Hepatic stellate cell (primary cell): ENCODE measurements around the gene FAM114A2.
A peak's percentile ranks its signal among the peaks of the same experiment; 100 is the strongest.
"Not testable (repeated sequence)": the region's sequence is repeated elsewhere in the genome, so short reads cannot be mapped to it uniquely, and the experiment has no call there.

Experiments used
- DNase-seq: peaks from one replicate; pipeline ENCODE4 v3.0.0; 2011; ENCODE audit warnings: low spot score

FAM114A2 gene

DNA sequence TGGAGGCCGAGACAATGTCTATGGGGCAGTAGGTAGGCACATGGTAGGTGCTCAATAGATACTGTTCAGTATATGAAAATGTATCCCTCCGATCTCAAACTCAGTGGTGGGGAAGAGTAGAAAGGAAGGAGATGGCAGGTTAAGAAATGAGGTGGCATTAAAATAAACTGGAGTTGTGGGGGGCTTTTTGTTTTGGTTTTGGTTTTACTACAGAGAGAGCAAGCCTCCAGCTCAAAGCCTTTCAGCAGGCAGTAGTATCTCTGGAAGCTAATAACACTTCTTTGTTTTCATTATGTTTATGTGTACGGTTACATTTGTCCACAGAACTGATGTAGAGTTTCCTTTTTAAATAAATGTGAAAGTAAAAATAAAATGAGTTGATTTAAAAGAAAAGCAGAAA lies 8.6 kb upstream of the FAM114A2 start:
- DNase-seq: no peak

DNA sequence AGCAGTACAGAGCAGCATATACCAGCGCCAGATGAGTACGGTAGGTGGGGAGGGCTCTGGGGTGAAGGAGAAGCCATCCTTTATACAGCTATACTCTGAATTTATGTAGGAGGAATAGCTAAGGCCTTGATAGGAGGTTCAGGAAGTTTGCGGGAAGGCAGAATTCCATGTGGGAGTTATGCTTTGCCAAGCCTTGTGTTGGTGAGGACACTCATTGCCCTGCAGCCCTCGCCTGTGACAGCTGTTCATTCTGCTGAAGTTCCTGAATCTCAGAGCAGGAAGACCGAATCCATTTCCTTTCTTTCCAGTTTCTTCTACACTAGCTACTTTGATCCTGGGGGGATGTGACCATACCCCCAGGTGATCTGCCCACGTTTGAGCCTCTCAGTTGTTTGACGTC lies 7.8 kb upstream of the FAM114A2 start:
- DNase-seq: no peak

DNA sequence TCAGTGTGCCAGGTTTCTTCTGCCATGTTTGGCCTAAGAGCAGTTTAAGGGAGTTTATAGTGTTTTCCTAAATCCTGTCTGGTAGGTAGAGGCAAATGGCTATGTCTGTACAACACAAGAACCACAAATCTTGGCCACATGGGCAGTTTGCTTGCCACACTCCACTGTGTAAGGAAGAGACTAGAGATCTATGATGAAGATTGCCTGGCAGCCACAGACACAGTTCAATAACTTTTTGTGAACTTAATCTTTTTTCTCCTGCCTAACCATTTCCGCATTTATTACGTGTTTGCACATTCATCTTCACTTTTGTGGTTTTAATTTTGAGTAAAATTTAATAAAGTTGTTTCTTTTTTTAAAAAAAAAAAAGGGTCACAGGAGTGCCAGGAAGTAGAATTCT lies 5.9 kb upstream of the FAM114A2 start:
- no peak for DNase-seq

DNA sequence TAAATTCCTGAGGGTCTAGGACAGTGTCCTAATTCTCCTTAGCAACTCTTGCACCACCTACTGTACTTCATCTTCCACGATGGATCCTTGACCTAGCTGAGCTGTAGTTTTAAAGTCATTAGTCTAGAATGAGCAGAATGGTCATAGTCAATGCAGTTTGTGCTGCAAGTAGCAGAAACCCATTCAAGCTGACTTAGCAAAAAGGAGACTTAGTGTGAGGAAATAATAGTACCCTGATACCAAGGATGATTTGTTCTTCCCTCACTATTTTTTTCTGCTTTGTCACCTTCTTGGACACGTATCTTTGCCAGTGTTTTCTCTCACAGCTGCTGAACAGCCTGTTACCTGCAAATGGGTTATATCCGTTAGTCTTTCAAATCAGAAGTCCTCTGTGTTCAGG lies 5.4 kb upstream of the FAM114A2 start:
- no peak for DNase-seq

DNA sequence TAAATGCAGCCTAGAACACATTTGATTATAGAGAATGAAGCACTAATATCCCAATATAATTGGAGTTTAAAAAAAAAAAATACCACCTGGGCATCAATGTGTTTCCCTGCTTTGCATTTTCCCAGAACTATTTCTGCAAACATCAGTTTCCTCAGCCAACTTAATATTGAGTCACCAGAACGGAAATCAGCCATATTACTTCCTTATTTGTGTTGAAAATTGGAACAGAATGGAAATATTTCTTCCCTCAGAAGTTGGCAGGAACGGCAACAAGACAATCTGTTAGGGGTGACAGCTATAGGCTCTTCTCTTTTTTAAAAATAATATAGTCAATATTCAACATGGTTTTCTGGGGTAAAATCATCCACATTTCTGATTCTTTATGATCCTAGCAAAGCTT lies 4.1 kb upstream of the FAM114A2 start:
- DNase-seq: no peak

DNA sequence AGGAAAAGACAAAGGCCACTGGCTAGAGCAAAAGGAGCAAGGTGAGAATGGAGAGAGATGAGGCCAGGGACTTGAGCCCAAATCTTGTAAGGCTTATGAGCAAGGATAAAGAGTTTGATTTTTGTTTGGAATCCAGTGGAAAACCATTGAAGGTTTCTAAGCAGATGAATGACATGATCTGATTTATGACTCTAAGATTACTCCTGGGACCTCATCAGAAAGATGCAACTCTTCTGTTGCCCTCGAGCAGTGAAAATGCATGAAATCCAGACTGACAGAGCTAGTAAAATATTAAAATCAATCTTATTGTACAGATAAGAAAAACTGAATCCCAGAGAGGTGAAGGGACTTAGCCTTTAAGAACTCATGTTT lies 734 bp upstream of the FAM114A2 start:
- no peak for DNase-seq

DNA sequence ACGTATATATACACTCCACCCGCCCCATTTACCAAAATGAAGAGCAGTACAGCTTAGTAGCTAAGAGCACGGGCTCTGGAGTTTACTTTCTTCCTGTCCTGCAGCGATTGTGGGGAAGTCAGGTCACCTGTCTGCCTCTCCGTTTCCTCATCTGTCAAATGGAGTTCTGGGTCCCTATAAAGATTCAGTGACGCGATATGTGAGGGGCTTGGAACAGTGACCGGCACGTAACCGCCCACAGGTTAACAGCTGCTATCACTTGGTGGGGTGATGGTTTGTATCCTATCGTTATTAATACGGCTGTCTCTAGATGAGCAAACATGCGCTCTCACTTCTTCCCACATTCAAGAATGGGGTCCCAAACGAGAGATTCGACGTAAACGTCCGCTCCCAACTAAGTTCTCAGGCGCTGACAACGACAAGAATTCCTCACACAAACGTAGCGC lies 426 bp downstream of the FAM114A2 start:
- DNase-seq: no peak

DNA sequence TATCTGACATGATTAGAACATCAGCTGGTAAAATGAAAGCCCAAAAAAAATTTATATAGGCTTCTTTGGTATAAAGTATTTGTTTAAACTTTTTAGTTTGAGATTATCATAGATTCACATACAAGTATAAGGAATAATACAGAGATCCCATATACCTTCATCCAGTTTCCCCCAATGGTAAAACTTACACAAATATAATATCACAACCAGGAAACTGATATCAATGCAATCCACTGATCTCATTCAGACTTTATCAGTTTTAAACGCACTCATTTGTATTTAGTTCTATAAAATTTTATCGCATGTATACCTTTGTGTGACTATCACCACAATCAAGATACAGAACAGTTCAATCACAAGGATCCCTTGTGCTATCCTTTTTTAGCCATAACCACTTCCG lies 3.8 kb downstream of the FAM114A2 start:
- DNase-seq: no peak

DNA sequence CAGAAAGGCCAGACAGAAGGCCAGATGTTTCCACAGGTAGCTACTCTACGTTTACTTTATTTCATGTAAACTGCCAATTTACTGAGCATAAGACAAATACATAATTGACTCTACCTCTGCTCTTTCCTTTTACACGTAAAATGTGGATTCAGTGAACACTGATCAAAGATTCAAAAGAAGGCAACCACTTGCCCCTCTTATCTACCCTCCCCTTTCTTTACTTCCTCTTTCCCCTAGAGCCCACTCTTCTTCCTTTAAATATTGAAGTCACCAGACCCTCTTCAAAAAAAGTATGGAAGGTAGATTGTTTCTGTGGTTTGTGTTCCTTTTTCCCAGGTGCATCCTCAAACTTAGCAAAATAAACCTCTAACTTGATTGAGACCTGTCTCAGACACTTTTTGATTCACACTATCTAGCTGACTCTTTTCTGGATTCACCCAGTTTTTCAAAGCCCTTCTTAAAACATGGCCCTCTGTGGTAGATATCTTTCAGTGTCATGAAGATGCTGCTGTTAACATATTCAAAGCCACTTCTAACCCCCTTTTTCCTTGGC lies 6.7 kb downstream of the FAM114A2 start:
- DNase-seq: no peak

DNA sequence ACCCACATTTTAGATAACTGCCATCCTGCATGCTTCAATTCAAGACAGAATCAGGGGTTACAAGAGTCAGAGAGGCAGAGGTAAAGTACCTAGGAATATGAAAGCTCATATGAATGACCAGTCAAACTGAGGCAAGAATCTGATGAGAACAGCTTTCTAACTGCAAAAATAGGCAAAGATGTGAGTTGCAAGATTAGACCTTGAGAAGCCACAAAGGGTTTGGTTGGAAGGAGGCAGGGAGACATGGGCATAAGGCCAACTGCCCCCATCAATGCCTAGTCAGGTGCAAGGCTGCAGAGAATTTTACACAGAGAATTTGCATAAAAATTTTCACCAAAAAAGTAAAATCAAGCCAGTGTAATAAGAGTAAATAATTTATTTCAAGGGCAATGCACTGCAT lies 12.8 kb downstream of the FAM114A2 start:
- no peak for DNase-seq

DNA sequence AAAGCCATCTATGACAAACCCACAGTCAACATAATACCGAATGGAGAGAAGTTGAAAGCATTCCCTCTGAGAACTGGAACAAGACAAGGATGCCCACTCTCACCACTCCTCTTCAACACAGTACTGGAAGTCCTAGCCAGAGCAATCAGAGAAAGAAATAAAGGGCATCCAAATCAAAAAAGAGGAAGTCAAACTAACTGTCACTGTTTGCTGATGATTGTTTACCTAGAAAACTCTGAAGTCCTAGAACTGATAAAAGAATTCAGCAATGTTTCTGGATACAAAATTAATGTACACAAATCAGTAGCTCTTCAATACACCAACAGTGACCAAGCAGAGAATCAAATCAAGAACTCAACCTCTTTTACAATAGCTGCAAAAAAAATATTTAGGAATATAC lies 19.8 kb downstream of the FAM114A2 start:
- DNase-seq: not testable (repeated sequence)

DNA sequence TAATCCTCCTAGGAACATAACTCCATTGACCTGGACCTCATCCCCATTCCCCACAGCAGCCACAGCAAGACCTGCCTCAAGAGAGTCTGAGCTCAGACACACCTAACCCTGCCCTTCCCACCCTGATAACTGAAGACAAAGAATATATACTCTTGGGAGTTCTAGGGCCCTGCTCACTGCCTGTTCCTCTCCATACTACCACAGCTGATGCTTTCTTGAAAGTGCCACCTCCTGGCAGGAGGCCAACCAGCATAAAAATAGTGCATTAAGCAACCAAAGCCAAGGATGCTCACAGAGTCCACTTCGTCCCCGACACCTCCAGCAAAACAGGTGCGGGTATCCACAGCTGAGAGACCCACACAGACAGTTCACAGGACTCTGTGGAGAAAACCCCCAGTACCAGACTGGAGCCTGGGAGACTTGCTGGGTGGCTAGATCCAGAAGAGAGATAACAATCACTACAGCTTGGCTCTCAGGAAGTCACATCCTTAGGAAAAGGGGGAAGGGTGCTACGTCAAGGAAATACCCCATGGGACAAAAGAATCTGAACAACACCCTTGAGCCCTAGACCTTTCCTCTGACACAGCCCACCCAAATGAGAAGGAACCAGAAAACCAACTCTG lies 23.5 kb downstream of the FAM114A2 start:
- no peak for DNase-seq

DNA sequence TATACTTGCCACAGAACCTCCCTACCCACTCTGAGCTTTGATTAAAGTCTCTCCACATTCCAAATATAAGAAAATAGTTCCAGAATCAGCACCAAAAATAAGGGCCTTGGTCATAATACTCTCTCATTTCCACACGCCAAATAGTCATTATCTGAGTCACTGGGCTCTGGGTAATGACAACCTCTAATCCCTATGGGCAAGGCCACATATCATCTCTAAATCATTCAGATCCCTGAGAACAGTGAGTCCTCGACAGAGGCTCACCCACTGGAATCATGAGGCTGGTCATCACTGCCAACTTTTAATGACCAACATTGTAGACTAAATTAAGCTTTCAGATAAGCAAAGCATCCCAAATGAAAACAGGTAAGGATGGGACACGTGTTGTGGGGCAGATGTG lies 28.1 kb downstream of the FAM114A2 start:
- peak; percentile 2 for DNase-seq

DNA sequence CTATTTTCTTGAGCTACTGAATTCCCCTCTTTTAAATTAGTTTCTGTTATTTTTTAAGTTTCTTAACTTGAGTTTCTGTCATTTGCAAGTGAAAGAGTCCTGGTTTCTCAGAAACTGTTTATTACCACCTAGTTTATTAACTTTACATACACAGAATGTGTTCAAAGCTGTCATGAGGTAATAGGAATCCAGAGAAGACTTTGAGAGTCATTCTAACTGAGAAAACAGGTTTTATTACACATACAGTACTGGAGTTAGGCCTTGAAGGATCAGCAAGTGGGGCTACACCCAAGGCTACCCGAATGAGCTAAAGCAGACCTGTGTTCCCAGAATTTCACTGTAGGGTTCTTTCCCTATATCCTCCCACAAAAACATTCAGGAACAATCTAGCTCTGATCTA lies 33.1 kb downstream of the FAM114A2 start:
- no peak for DNase-seq

DNA sequence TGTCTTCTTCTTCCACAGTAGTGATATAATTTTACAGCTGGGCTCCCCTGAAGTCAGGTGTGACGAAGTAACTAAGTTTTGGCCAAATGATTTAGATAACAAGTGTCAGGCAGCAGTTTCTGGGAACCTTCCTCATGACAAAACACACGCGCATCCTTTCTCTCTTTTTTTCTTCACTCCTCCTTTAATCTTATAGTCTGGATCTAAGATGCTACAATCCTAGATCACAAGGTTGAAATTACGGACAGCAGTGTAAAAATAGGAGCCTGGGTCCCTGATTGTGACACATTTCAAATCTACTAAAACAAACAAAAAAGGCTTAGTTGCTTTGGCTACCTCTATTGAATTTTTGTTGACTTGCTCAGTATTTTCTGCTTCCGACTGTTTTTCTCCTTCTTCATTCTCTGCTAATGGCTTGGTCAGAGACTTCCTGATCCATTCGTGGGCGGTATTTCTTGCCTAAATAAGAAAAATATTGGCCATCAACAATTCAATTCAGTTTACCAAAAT lies 36.1 kb downstream of the FAM114A2 start:
- DNase-seq: no peak

DNA sequence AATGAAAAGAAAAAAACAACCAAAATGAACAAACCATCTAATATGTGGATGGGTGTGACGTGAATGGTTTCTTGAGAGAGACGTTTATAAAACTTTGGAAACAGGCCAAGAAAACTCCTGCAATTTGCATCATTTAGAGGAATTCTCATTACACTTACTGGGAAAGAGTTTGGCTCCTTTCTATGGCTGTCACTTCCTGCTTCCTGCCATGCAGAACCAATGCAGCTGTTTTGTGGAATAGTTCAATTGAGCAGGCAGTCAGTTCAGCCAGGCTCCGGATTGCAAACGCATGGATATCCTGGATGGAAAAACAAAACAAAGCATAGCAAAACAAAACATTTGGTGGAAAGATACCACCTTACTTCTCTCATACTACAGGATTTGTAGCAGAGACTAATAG lies 36.6 kb downstream of the FAM114A2 start:
- no peak for DNase-seq

DNA sequence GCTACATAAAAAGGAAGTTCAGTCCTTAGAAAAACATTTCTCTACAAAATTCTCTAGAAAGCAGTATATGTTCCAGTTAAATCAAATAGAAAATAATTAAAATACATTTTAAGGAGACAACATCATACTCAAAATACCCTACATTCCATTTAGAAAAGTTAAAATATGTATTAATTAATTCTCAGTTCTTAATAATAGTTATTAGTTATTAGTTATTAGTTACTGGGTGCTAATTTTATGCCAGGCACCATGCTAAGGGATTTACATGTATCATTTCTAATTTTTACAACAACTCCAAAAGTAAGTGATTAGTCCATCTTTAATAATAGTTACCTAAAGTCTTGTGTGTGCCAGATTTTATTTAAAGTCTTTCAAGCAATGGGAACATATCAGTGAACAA lies 38.0 kb downstream of the FAM114A2 start:
- no peak for DNase-seq

DNA sequence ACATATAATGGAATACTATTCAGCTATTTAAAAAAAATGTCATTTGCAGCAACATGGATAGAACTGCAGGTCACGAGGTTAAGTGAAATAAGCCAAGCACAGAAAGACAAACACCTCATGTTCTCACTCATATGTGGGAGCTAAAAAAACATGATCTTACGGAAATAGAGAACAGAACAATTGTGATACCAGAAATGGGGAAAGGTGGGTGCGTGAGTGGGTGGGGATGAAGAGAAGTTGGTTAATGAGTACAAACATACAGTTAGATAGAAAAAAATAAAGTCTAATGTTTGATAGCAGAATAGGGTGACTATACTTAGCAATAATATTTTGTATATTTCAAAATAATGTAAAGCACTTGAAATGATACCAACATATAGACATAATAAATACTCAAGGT lies 38.7 kb downstream of the FAM114A2 start:
- no peak for DNase-seq

DNA sequence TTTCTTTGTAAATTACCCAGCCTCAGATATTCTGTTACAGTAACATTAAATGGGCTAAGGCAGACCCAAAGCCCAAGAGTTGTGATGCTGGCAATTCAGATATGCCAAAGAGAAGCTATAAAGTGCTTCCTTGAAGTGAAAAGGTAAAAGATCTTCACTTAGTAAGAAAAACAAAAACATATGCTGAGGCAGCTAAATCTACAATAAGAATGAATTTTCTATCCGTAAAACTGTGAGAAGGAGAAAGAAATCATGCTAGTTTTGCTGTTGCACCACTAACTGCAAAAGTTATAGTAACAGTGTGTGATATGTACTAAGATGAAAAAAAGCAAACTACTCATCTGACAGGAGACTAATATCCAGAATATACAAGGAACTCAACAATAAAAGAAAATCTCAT lies 39.9 kb downstream of the FAM114A2 start:
- no peak for DNase-seq

DNA sequence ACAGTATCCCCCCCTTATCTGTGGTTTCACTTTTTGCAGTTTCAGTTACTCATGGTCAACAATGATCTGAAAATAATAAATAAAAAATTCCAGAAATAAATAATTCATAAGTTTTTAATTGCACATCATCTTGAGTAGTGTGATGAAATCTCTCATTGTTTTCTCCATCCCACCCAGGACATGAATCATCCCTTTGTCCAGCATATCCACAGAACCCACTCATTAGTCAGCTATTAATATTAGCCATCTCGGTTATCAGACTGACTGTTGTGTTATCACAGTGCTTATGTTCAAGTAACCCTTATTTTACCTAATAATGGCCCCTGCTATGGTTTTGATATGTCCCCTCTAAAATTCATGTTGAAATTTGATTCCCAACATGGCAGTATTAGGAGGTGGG lies 40.7 kb downstream of the FAM114A2 start:
- DNase-seq: no peak

DNA sequence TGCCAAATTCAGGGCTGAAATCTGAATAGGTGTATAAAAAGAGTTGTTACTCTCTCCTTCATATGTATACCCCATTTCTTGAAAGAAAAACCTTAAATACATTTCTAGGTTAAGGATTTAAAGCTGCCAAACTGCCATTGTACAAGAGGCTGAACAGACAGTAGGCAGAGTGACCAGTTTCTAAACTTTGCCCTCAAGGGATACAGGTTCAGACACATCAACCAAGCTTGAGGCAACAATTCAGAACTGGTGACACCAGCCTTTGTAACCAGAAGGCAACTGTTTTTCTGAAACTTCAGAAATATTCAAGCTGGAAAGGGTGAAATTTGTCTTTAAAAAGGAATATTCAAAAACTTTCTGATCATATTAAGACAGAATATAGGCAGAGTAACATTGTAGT lies 47.5 kb downstream of the FAM114A2 start:
- no peak for DNase-seq

DNA sequence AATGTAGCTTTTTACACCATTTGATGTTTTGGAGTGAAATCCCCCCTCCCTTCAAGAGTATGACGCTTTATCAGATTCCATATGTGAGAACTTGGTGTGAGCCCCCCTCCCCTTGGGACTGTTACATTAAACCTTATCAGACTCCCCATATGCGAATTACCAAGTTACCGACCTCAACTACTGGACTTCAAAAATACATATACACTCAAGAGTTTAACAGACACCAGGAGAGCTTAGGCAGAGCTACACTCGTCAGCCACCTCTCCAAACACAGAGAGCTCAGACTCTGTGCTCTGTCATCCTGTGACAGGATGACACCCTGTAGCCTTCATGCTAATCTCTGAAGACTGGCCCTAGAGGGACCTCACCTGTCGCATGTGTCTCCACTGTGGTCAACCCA lies 50.2 kb downstream of the FAM114A2 start:
- DNase-seq: no peak

DNA sequence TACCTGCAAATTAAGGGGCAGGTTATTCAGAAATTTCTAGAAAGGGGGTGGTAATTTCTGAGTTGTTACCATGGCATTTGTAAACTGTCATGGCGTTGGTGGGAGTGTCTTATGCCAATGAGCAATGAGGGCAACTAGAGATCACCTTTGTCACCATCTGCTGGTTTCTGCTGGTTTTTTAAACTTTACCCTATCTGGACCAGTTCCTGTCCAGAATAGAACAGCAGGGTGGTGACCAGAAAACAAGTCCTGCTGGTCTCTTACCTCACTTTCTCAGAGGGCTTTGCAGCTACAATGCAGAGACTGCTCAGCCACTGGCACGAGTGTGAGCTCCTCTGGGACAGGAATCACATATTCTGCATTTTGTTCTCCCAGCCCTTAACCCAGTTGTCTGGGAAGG lies 51.4 kb downstream of the FAM114A2 start:
- DNase-seq: no peak

DNA sequence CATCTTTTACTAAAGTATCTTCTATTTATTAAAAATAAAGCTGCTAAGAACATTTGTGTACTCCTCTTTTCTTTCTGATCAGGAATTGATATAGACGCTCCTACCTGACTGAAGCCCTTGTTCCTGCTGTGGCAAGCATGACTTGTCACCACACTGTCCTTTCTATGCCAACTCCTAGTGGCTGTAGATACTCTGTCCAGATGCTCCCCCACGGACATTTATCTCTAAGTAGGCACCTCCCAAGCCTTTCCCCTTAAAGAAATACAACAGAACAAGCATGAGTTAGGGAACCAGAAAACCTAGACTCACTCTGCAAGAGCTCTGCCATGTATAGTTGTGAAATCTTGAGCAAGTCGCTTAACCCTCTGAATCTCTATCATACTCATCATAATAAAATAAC lies 53.2 kb downstream of the FAM114A2 start:
- no peak for DNase-seq
